ENCODE results near the gene PGF.

Gene PGF

GRCh38 chr14:74945261-74945851 is 10.0 kb downstream of the PGF start:
- in situ Hi-C loops (cut with MboI; ENCODE audit: low sequenced_read_pairs): loop anchor here (25.0 kb wide), 1 partner anchor 367 kb away; no protein-coding TSS in a partner anchor

GRCh38 chr14:74942608-74943007 is 12.8 kb downstream of the PGF start:
- in situ Hi-C loops (cut with MboI; ENCODE audit: low sequenced_read_pairs): loop anchor here (25.0 kb wide), 1 partner anchor 370 kb away; no protein-coding TSS in a partner anchor

- in situ Hi-C loops (cut with MboI; ENCODE audit: low sequenced_read_pairs): loop anchor here (25.0 kb wide), 1 partner anchor 370 kb away; no protein-coding TSS in a partner anchor
Measured at GRCh38 chr14:74942181-74942580, 13.2 kb downstream of the PGF start.

DNA sequence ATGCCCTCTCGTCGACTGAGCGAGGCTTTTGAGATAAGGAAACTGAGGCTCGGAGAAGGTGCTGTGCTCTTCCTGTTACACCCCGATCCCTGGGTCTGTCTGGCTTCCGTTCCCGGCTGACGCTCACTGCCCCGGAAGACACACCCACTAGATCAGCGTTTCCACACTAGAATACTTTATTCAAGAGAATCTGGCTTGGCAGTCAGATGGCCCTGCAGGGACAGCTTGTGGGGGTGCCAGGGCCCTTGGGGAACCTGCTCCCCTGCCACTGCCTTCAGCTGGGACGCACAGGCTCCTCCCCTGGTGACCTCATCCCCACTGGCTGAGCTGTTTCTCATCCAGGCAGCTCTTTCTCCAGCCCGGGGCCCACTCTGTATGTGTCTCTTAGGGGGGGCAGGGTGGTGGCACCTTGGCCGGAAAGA is 13.7 kb downstream of the PGF start:
- in situ Hi-C loops (cut with MboI; ENCODE audit: low sequenced_read_pairs): loop anchor here (25.0 kb wide), 1 partner anchor 371 kb away; no protein-coding TSS in a partner anchor

- in situ Hi-C loops (cut with MboI; ENCODE audit: low sequenced_read_pairs): loop anchor here (25.0 kb wide), 1 partner anchor 371 kb away; no protein-coding TSS in a partner anchor
Measured at GRCh38 chr14:74940956-74941565, 14.3 kb downstream of the PGF start.

- in situ Hi-C loops (cut with MboI; ENCODE audit: low sequenced_read_pairs): loop anchor here (25.0 kb wide), 1 partner anchor 373 kb away; no protein-coding TSS in a partner anchor
Measured at GRCh38 chr14:74938531-74939495, 16.6 kb downstream of the PGF start.

DNA sequence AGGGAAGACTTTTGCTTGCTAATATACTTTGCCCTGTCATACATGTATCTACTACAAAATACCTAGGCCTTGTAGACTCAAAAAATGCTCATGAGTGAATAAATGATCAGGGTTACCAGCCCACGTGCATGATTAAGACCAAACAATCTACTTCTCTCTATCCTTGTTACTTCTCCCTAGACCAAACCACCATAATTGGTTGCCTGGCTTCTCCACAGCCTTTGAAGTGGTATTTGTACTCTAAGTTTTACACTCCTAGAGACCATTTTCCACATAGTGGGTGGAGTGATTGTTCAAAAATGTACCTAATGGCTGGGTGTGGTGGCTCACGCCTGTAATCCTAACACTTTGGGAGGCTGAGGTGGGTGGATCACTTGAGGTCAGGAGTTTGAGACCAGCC is 18.2 kb downstream of the PGF start:
- in situ Hi-C loops (cut with MboI; ENCODE audit: low sequenced_read_pairs): loop anchor here (25.0 kb wide), 1 partner anchor 375 kb away; no protein-coding TSS in a partner anchor

DNA sequence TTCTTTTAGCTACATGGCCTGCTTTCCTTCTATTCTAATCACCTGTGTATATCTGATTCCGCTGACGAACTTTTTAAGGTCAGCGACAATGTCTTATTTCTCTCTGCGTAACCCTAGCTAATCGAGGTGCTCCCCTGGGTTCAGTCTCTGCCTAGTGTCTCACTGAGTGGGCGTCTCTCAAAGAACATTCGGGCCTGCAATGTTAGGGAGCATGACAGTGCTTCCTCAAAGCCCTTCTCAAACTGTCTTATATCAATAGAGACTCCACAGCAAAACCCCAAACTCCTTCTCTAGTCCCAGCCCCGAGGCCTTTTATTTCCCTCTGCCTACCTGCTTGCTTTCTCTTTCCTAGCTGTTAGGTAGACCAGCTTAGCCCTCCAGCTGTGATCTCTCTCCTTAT is 18.7 kb downstream of the PGF start:
- in situ Hi-C loops (cut with MboI; ENCODE audit: low sequenced_read_pairs): loop anchor here (25.0 kb wide), 1 partner anchor 376 kb away; no protein-coding TSS in a partner anchor

- in situ Hi-C loops (cut with MboI; ENCODE audit: low sequenced_read_pairs): loop anchor here (25.0 kb wide), 1 partner anchor 376 kb away; no protein-coding TSS in a partner anchor
Measured at GRCh38 chr14:74936151-74936550, 19.2 kb downstream of the PGF start.

- in situ Hi-C loops (cut with MboI; ENCODE audit: low sequenced_read_pairs): loop anchor here (25.0 kb wide), 1 partner anchor 377 kb away; no protein-coding TSS in a partner anchor
Measured at GRCh38 chr14:74935360-74935680, 20.1 kb downstream of the PGF start.

- in situ Hi-C loops (cut with MboI; ENCODE audit: low sequenced_read_pairs): loop anchor here (25.0 kb wide), 1 partner anchor 378 kb away; no protein-coding TSS in a partner anchor
Measured at GRCh38 chr14:74934476-74935359, 20.7 kb downstream of the PGF start.

- in situ Hi-C loops (cut with MboI; ENCODE audit: low sequenced_read_pairs): loop anchor here (25.0 kb wide), 1 partner anchor 378 kb away; no protein-coding TSS in a partner anchor
Measured at GRCh38 chr14:74934041-74934440, 21.4 kb downstream of the PGF start.

DNA sequence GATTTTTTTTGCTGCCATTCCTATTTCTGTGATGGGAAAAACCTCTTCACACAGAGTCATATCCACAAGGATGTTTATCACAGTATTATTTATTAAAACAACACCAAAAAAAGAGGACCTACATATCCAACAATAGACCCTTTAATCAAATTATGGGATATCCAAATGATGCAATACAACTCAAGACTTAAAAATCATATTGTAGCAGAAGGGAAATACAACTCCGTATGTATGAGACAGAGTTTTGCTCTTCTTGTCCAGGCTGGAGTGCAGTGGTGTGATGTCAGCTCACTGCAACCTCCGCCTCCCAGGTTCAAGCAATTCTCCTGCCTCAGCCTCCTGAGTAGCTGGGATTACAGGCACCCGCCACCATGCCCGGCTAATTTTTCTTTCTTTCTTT is 22.5 kb downstream of the PGF start:
- in situ Hi-C loops (cut with MboI; ENCODE audit: low sequenced_read_pairs): loop anchor here (25.0 kb wide), 1 partner anchor 379 kb away; no protein-coding TSS in a partner anchor

DNA sequence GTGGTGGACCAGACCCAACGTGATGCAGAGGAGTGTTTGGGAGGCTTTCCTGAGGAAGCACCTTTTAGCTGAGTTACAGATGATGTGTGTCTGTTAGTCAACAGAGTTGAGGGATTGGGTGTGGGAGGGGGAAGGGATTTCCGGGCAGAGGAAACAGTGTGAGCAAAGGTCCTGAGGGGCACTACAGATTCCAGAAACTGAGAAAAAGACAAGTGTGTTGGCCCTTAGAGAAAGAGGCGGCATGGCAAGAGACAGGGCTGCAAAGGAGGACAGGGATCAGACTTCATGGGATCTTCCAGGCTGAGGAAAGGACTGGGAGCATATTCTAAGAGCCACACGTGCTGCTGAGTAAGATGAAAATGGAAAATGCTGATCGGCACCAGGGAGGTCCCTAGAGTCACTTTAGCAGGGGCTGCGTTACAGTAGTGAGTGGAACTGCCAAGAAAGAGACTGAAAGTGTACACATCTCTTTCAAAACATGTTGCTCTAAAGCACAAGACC is 22.9 kb downstream of the PGF start:
- in situ Hi-C loops (cut with MboI; ENCODE audit: low sequenced_read_pairs): loop anchor here (25.0 kb wide), 1 partner anchor 380 kb away; no protein-coding TSS in a partner anchor

- in situ Hi-C loops (cut with MboI; ENCODE audit: low sequenced_read_pairs): loop anchor here (25.0 kb wide), 1 partner anchor 381 kb away; no protein-coding TSS in a partner anchor
Measured at GRCh38 chr14:74931744-74932143, 23.7 kb downstream of the PGF start.

GRCh38 chr14:74929242-74929641 is 26.2 kb downstream of the PGF start:
- in situ Hi-C loops (cut with MboI; ENCODE audit: low sequenced_read_pairs): loop anchor here (25.0 kb wide), 1 partner anchor 383 kb away; no protein-coding TSS in a partner anchor

DNA sequence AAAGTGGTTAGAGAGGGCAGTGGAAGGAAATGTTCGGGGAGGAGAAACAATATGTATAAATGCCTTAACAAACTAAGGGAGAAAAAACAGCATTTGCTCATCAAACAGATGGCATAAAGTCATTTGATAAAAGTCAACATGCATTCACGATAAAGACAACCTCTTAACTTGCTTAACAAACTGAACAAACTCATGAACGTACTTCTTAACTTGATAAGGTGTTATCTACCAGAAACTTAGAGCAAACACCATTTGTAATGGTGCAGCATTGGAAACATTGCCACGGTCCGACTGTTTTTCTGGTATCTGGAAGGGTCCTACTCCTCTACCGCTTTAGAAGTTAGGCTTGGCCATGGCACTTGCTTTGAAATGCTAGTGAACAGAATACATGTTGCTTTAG is 28.2 kb downstream of the PGF start:
- in situ Hi-C loops (cut with MboI; ENCODE audit: low sequenced_read_pairs): loop anchor here (25.0 kb wide), 1 partner anchor 385 kb away; no protein-coding TSS in a partner anchor

DNA sequence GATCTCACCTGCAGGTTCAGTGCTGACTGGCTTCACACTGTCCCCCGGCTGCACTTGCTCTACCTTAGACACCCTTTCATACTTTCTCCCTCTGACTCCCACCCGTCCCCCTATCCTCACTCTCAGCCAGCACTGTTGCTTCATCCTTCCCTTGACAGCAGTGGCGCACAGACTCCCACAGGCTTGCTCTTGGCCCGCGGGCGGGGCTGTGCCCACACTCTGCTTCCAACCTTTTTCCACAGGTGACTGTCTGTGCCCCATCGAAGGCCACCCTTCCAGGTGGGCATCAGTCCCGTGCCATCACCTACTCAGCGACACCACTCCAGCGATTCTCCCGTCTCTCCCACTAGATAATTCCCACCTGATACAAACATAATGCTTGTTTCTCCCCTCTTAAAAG is 31.3 kb downstream of the PGF start:
- in situ Hi-C loops (cut with MboI; ENCODE audit: low sequenced_read_pairs): loop anchor here (25.0 kb wide), 1 partner anchor 163 kb away; no protein-coding TSS in a partner anchor

GRCh38 chr14:74922752-74923401 is 32.5 kb downstream of the PGF start, which contains the start of gene RPS6KL1:
Gene RPS6KL1, minus strand, starts transcription at chr14:74923260. Its CDS starts 1,719 bp downstream, at chr14:74921541.
- in situ Hi-C loops (cut with MboI; ENCODE audit: low sequenced_read_pairs): loop anchor here (25.0 kb wide), 1 partner anchor 164 kb away; no protein-coding TSS in a partner anchor
